RCC 7860 (cell line): ENCODE results near the gene FCGBP.
"Not testable (repeated sequence)": the region's sequence is repeated elsewhere in the genome, so short reads cannot be mapped to it uniquely, and the experiment has no call there.

Experiments used
- DNase-seq: peaks from one replicate; pipeline ENCODE4 v3.0.0-alpha.2; 2015; ENCODE audit warnings: low spot score
- FAIRE-seq: peaks from 2 replicates; lab custom pipeline; 2012; peaks lifted over from hg19 to GRCh38; lab: Jason Lieb, UNC

The FCGBP gene

DNA sequence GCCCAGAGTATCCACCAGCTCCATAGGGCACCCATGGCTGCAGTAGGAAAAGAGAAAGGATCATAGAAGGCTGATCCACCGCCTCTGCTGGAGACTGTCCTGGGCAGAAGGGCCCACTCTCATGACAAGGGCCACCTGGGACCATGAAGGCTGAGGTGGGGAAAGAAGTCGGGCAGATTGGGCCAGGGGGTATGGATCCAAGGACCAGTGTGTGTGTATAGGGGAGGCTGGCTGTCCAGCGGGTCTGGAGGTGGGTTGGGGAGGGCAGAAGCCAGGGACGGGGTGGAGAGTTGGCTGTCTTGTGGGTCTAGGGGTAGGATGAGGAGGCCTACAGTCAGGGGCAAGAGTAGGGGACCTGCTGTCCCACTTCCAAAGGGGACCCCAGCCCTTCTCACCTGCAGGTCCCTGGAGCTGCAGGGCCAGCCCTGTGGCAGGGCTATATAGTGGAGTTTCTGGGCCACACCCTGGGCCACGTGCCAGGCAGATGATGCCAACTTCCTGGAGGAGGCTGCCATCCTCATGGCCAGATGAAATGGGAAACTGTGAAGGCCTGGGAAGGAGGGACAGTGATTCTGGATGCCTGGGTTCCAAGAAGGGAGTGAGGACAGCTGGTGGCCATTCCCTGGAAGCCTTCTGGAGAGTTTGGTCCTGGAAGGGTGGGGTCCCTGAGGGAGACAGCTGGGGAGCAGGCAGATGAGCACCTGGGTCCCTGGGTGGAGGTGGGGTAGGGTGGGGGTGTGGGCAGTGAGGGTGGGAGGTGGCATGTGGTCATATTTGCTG lies at the start of gene FCGBP:
TSS of gene FCGBP (minus strand) at position 51 of the 780 bp plus-strand sequence.
- no peak for DNase-seq
- no peak for FAIRE-seq

DNA sequence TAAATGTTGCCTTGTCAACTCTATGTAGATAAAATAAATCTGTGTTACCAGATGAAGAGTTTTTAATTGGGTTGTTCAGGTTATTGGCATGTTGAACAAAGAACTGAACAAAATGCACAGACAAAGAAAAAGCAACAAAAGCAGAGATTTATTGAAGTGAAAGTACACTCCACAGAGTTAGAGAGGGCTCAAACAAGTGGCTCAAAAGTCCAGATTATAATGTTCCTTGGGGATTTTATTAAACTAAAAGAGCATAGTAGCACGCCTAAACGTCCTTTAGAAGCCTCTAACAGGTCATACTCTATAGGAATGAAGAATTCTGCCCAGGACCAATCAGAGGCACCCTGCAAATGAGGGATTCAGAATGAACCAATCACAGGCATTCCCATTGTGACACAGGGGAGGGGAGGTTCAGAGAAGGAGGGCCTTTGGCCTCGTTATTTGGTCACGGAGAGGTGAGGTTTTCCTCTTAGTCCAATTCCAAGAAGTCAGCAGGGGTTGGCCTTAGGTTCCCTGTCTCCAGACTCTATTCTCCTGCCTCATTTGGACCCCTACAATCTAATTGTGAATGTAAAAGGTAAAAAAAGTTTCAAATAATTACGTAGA lies 49.4 kb upstream of the FCGBP start:
- DNase-seq, result no peak
- no peak for FAIRE-seq

DNA sequence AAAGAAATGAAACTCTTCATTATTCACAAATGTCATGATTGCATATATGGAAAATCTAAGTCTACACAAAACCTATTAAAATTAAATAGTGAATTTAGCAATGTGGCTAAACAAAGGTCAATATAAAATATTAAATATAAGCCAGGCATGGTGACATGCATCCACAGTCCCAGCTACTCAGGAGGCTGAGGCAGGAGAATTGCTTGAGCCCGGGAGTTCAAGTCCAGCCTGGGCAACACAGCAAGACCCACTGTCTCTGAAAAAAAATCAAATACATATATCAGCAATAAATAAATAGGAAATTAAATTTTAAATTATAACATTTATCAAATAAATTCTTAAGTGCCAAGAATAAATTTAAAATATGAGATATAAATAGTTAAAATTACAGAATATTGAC lies 48.4 kb upstream of the FCGBP start:
- FAIRE-seq (no peak), DNase-seq (no peak)

DNA sequence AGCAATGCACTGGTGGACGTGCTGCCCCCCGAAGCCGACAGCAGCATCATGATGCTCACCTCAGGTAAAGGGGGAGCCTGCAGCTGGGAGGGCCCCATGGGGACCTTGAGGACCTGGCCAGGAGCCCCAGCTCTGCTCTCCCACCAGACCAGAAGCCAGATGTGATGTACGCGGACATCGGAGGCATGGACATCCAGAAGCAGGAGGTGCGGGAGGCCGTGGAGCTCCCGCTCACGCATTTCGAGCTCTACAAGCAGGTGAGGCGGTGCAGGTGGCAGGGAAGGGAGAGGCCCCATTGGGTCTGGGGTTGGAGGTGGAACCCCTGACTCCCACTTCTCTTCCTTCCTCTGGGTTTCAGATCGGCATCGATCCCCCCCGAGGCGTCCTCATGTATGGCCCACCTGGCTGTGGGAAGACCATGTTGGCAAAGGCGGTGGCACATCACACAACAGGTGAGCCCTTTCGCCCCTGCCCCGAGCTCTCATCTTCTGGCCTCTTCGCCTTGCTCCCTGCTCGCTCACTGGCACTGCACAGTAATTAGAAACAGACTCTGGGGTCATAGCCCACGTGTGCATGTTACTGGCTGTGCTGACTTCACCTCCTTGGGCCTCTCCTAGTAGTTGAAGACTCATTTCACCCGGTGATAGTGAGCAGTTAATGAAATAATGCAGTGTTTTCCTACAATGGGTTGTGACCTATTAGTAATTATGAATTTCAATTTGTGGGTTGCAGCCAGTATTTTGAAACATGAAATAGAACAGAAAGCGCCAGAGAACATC lies 40.1 kb upstream of the FCGBP start:
- DNase-seq, result no peak
- no peak for FAIRE-seq

DNA sequence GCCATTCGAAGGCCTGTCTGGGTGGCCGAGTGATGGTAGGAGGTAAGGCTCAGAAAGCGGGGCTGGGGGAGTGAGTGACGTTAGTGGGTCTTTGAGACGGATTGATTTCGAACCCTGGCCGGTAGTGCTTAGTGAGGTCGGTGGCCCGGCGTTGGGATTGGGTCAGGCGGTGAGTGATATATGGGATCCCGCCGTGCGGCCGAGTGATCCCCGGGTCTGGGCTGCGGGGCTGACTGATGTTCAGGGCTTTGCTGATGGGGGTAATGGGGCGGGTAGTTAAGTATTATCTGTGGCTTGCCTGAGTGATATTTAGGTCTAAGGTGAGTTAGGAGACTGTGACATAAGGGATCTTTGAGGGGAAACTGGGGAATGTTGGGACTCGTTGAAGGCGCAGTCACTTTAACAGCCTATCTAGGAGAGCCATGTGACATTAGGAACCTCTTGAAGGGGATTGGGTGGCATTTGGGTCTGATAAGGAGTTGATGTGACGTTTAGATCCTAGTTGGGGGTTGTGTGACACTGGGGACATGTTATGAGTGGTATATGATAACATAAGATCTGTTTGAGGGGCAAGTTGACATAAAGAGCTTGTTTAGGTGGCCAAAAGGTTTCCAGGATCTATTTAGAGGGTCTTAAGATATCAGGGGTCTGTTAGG lies 37.1 kb upstream of the FCGBP start:
- no peak for DNase-seq
- no peak for FAIRE-seq

DNA sequence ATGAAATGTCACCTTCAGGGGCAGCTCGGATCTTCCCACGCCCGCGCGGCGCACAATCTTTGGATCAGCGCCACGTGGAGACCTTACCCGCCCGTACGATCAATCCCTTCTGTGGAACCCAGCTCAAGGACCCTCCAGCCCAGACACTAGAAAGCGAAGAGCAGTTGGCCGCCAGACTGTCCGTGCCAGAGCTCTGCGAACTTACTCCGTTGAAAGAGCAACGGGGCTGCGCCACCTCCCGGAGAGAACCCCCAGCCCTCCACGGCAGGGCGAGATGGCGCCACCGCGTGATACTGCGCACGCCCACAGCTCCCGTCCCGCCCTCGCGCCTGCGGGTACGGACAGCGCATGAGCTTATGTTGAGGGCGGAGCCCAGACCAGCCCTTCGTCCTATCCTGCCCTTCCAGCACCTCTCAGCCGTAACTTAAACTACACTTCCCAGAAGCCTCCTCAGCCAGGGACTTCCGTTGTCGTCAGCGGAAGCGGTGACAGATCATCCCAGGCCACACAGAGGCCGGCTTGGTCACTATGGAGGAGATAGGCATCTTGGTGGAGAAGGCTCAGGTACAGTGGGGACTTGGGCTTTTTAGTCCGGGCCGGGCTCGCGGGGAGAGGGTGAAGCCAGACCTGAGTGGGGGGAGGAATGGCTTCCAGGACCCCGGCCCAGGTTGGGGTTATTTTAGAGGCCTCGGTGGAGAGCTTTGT lies 36.4 kb upstream of the FCGBP start, which contains the start of gene PSMC4:
TSS of gene PSMC4 (plus strand) at position 491 of the 705 bp plus-strand sequence. CDS start at position 529, 38 bp downstream.
- DNase-seq (peak; percentile 96), FAIRE-seq (peak; percentile 85)

DNA sequence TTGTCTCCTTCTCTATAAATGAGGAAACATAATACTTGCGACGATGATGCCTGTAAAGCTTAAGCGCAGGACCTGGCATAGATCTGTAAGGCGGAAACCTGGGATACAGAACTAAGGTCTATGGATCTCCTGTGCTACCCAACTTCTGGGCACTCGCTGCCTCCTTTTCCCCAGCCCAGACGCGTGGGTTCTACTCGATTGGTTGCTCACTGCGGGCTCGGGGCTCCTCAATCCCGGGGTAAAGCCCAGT lies 35.9 kb upstream of the FCGBP start:
- no peak for FAIRE-seq
- no peak for DNase-seq

DNA sequence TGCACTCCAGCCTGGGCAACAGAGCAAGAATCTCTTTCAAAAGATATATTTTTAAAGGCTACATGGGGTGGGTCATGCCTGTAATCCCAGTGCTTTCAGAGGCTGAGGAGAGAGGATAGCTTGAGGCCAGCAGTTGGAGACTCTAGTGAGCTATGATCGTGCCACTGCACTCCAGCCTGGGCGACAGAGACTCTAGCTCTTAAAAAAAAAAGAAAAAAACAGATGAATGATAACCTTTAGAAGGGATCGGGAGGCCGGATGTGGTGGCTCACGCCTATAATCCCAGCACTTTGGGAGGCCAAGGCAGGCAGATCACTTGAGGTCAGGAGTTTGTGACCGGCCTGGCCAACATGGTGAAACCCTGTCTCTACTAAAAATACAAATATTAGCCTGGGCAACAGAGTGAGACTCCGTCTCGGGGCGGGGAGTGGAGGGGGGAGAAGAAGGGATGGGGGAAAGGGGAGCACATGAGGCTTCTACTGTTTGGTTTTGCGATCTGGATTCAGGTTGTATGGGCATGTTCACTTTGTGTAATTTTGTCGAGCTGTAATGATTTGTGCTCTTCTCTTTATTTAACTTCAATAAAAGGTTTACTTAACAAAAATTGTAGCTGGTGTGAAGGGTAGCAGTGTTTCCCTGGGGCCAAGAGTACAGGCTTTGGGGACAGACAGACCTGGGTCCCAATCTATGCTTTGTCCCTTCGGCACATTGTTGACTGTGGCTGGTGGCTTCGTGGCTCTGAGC lies 35.4 kb upstream of the FCGBP start:
- no peak for FAIRE-seq

DNA sequence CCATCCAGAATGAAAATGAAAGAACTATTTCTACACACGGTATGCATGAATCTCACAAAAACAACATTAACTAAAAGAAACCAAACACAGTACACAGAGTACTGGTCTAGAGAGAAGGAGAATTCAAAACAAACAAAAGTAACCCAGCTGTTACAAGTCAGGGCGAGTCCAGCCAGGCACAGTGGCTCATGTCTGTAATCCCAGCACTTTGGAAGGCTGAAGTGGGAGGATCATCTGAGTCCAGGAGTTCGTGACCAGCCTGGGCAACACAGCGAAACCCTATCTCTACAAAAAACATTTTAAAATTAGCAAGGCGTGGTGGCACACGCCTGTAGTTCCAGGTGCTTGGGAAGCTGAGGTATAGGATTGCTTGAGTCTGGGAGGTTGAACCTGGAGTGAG lies 34.8 kb upstream of the FCGBP start:
- no peak for DNase-seq
- FAIRE-seq, result no peak

More for the DNA sequence above, 35.4 kb upstream of the FCGBP start:
- DNase-seq, result no peak

DNA sequence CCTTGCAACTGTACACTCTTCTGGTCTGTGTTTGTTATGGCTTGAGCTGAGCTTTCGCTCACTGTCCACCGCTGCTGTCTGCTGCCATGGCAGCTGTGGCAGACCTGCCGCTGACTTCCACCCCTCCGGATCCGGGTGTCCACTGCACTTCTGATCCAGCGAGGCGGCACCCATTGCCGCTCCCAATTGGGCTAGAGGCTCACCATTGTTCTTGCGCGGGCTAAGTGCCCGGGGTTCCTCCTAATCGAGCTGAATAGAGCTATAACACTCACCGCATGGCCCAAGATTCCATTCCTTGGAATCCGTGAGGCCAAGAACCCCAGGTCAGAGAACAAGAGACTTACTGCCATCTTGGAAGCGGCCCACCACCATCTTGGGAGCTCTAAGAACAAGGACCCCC lies 34.4 kb upstream of the FCGBP start:
- FAIRE-seq, result no peak

DNA sequence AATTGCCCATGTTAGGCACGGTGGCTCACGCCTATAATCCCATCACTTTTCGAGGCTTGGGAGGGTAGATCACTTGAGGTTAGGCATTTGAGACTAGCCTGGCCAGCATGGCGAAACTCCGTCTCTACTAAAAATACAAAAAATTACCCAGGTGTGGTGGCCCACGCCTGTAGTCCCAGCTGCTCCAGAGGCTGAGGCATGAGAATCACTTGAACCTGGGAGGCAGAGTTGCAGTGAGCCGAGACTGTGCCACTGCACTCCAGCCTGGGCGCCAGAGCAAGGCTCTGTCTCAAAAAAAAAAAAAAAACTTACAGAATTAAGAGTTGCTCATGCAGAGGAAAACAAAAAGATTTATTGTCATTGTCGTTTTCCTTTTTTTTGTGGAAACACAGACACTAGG lies 33.1 kb upstream of the FCGBP start:
- FAIRE-seq (no peak), DNase-seq (no peak)

More for the DNA sequence above, 34.4 kb upstream of the FCGBP start:
- no peak for DNase-seq

DNA sequence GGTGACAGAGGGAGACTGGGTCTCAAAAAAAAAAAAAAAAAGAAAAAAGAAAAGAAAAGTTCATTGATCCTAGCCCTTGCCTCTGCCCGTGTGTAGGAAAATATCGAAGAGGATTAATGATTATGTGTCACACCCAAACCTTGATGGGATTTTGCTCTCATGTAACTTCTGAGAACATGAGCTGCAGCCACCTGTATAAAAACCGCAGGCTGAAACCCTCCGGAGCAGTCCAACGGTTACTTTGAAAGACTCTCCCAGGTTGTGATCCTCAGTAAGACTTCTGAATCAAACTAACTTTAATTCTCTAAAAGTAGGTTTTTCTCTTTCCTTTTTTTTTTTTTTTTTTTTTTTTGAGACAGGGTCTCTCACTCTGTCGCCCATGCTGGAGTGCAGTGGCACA lies 32.2 kb upstream of the FCGBP start:
- FAIRE-seq (no peak), DNase-seq (no peak)

DNA sequence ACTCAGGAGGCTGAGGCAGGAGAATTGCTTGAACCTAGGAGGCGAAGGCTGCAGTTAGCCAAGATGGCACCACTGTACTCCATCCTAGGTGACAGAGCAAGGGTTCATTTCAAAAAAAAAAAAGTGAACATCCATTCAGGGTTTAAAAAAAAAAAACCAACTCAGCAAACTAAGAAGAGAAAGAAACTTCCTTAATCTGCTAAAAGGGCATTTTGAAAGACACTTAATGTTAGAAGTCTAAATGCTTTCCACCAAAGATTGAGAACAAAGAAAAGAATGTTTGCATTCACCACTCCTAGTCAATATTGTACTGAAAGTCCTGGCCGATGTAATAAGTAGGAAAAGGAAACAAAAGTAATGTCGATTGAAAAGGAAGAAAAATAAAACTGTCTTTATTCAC lies 29.5 kb upstream of the FCGBP start:
- FAIRE-seq (no peak), DNase-seq (no peak)

DNA sequence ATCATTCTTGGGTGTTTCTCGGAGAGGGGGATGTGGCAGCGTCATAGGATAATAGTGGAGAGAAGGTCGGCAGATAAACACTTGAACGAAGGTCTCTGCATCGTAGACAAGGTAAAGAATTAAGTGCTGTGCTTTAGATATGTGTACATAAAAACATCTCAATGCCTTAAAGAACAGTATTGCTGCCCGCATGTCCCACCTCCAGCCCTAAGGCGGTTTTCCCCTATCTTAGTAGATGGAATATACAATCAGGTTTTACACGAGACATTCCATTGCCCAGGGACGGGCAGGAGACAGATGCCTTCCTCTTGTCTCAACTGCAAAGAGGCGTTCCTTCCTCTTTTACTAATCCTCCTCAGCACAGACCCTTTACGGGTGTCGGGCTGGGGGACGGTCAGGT lies 25.0 kb upstream of the FCGBP start:
- DNase-seq, result not testable (repeated sequence)

DNA sequence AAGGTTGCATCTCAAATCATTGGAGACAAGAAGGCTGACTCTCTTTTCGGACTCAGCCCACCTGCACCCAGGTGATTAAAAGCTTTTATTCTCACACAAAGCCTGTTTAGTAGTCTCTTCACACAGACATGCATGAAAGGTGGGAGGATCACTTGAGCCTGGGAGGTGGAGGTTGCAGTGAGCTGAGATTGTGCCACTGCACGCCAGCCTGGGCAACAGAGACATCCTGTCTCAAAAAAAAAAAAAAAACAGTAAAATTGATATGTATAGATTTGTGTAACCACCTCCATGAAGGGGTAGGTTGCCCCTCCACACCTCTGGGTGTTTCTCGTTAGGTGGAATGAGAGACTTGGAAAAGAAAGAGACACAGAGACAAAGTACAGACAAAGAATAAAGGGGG lies 24.5 kb upstream of the FCGBP start:
- not testable (repeated sequence) for DNase-seq, FAIRE-seq

More for the DNA sequence above, 25.0 kb upstream of the FCGBP start:
- FAIRE-seq, result not testable (repeated sequence)

DNA sequence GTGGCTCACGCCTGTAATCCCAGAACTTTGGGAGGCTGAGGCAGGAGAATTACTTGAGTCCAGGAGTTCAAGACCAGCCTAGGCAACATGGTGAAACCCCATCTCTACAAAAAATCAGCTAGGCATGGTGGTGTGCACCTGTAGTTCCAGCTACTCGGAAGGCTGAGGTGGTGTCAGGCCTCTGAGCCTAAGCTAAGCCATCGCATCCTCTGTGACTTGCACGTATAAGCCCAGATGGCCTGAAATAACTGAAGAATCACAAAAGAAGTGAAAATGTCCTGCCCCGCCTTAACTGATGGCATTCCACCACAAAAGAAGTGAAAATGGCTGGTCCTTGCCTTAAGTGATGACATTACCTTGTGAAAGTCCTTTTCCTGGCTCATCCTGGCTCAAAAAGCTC lies 23.5 kb upstream of the FCGBP start:
- not testable (repeated sequence) for FAIRE-seq, DNase-seq

DNA sequence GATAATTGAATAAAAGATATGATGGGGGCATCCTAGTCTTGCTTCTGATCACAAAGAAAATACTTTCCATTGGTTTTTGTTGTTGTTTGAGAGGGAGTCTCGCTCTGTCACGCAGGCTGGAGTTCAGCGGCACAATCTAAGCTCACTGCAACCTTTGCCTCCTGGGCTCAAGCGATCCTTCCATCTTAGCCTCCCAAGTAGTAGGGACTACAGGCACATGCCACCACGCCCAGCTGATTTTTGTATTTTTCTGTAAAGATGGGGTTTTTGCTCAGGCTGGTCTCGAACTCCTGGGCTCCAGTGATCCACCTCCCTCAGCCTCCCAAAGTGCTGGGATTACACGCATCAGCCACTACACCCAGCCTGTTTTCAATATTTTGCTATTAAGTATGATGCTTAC lies 19.5 kb upstream of the FCGBP start:
- DNase-seq (no peak), FAIRE-seq (no peak)

DNA sequence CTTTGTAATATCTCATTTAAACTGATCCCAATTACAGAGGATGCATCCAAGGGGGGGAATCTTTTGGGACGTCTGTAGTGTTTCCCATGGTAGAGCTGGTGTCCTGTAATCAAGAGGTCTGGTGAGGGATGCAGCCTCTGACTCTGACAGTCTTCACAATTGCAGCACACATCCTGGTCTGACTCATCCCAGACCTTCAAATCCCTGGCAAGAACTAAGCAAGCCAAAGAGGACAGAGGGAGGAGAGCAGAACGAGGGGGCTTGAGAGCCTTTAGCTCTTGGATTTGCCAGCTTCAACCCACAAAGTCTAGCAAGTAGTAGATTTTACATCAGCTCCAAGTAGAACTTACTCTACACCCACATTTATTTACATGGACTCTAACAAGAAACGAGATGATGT lies 17.3 kb upstream of the FCGBP start:
- peak; percentile 16 for DNase-seq
- no peak for FAIRE-seq

DNA sequence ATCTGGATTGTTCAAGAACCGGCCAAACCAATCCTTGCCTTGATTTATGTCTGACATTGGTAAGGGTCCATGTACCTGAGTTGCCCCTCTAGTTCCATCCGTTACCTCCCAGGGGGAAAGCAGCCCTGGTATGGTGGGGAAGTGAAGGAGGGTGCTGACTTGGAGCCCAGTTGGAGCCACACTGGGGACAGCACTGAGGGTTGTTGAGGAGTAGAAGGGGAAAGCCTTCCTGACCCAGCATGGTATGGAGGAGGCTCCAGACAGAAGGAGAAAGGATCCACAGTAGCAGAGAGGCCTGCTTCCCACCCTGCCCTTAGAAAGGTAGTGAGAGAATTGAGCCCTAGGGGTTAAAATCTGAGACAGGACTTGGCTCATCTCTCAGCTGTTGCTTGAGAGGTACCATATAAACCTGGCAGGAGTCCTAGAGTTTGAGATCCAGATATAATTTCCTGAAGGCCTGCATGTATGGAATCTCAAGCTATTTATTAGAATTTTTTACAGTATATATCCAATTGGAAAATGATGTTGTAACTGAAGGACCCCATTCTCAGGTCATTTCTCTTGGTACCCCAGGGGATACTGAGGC lies 16.7 kb upstream of the FCGBP start:
- DNase-seq, result no peak
- no peak for FAIRE-seq
